ENCODE data around the gene AIP.

The AIP gene

GRCh38 chr11:67482827-67483798 lies at the start of gene AIP:
Gene AIP, plus strand, starts transcription at chr11:67483026. Its CDS starts 133 bp downstream, at chr11:67483159.
- Mint-ChIP-seq H3K27ac (peak within 1 kb of the TSS; percentile 99), H3K4me1 (ENCODE audit: low read depth) (peaks cover 56% of the 10 kb centered on the region), H3K36me3 (peaks cover 6% of the 10 kb centered on the region), H3K9me3 (ENCODE audit: low read depth) (no peaks in the 10 kb centered on the region), H3K4me3 (peak within 1 kb of the TSS; percentile 93), H3K27me3 (no peaks in the 10 kb centered on the region)

- Mint-ChIP-seq H3K4me3 (peak overlapping the region; percentile 60), H3K9me3 (ENCODE audit: low read depth) (no peaks in the 10 kb centered on the region), H3K27ac (peak overlapping the region; percentile 84), H3K36me3 (no peaks in the 10 kb centered on the region), H3K4me1 (ENCODE audit: low read depth) (peaks cover 54% of the 10 kb centered on the region), H3K27me3 (no peaks in the 10 kb centered on the region)
Observed at GRCh38 chr11:67433536-67434394, 49.1 kb upstream of the AIP start.

- no peaks in the 10 kb centered on the region for H3K9me3 Mint-ChIP-seq (ENCODE audit: low read depth)
Observed at GRCh38 chr11:67434395-67434881, 48.4 kb upstream of the AIP start.

GRCh38 chr11:67435031-67435726 lies 47.6 kb upstream of the AIP start:
- peak overlapping the region; percentile 94 for H3K4me3 Mint-ChIP-seq
- H3K9me3 Mint-ChIP-seq (ENCODE audit: low read depth) = no peaks in the 10 kb centered on the region
- H3K27me3 Mint-ChIP-seq = no peaks in the 10 kb centered on the region
- H3K36me3 Mint-ChIP-seq = no peaks in the 10 kb centered on the region
- H3K4me1 Mint-ChIP-seq (ENCODE audit: low read depth) = peaks cover 59% of the 10 kb centered on the region
- H3K27ac Mint-ChIP-seq = peak overlapping the region; percentile 92

More at GRCh38 chr11:67434395-67434881, 48.4 kb upstream of the AIP start:
- Mint-ChIP-seq H3K36me3 (no peaks in the 10 kb centered on the region), H3K27me3 (no peaks in the 10 kb centered on the region), H3K27ac (peak overlapping the region; percentile 84), H3K4me1 (ENCODE audit: low read depth) (peaks cover 54% of the 10 kb centered on the region), H3K4me3 (peak overlapping the region; percentile 60)

GRCh38 chr11:67435727-67436458 lies 46.9 kb upstream of the AIP start:
- Mint-ChIP-seq H3K9me3 (ENCODE audit: low read depth) (no peaks in the 10 kb centered on the region), H3K36me3 (no peaks in the 10 kb centered on the region), H3K4me1 (ENCODE audit: low read depth) (peaks cover 58% of the 10 kb centered on the region), H3K27me3 (no peaks in the 10 kb centered on the region), H3K27ac (peak overlapping the region; percentile 92), H3K4me3 (peak overlapping the region; percentile 94)

GRCh38 chr11:67436459-67437081 lies 46.3 kb upstream of the AIP start:
- Mint-ChIP-seq H3K36me3 (no peaks in the 10 kb centered on the region), H3K9me3 (ENCODE audit: low read depth) (no peaks in the 10 kb centered on the region), H3K4me3 (peak overlapping the region; percentile 94), H3K27me3 (no peaks in the 10 kb centered on the region), H3K4me1 (ENCODE audit: low read depth) (peaks cover 61% of the 10 kb centered on the region), H3K27ac (peak overlapping the region; percentile 88)

GRCh38 chr11:67437082-67437808 lies 45.6 kb upstream of the AIP start, which contains the start of gene PTPRCAP:
Gene PTPRCAP, minus strand, starts transcription at chr11:67437682. Its CDS starts 63 bp downstream, at chr11:67437619.
- Mint-ChIP-seq H3K4me1 (ENCODE audit: low read depth) (peaks cover 61% of the 10 kb centered on the region), H3K27me3 (no peaks in the 10 kb centered on the region), H3K36me3 (no peaks in the 10 kb centered on the region), H3K27ac (peak within 1 kb of the TSS; percentile 88), H3K4me3 (peak within 1 kb of the TSS; percentile 94), H3K9me3 (ENCODE audit: low read depth) (no peaks in the 10 kb centered on the region)

- Mint-ChIP-seq H3K27me3 (no peaks in the 10 kb centered on the region), H3K27ac (peak overlapping the region; percentile 86), H3K4me1 (ENCODE audit: low read depth) (peaks cover 58% of the 10 kb centered on the region), H3K9me3 (ENCODE audit: low read depth) (no peaks in the 10 kb centered on the region), H3K4me3 (peak overlapping the region; percentile 94), H3K36me3 (no peaks in the 10 kb centered on the region)
Observed at GRCh38 chr11:67437809-67438157, 45.0 kb upstream of the AIP start.

- Mint-ChIP-seq H3K9me3 (ENCODE audit: low read depth) (no peaks in the 10 kb centered on the region), H3K4me3 (peak overlapping the region; percentile 94), H3K36me3 (no peaks in the 10 kb centered on the region), H3K27ac (peak overlapping the region; percentile 86), H3K4me1 (ENCODE audit: low read depth) (peaks cover 56% of the 10 kb centered on the region), H3K27me3 (no peaks in the 10 kb centered on the region)
Observed at GRCh38 chr11:67438158-67438902, 44.5 kb upstream of the AIP start.

- Mint-ChIP-seq H3K36me3 (no peaks in the 10 kb centered on the region), H3K4me3 (peak overlapping the region; percentile 94), H3K9me3 (ENCODE audit: low read depth) (no peaks in the 10 kb centered on the region), H3K27me3 (no peaks in the 10 kb centered on the region), H3K27ac (peak overlapping the region; percentile 83), H3K4me1 (ENCODE audit: low read depth) (peaks cover 53% of the 10 kb centered on the region)
Observed at GRCh38 chr11:67439321-67440228, 43.3 kb upstream of the AIP start.

GRCh38 chr11:67440229-67441097 lies 42.4 kb upstream of the AIP start:
- H3K9me3 Mint-ChIP-seq (ENCODE audit: low read depth) = no peaks in the 10 kb centered on the region
- peak overlapping the region; percentile 94 for H3K4me3 Mint-ChIP-seq
- peak overlapping the region; percentile 83 for H3K27ac Mint-ChIP-seq
- H3K36me3 Mint-ChIP-seq = no peaks in the 10 kb centered on the region
- no peaks in the 10 kb centered on the region for H3K27me3 Mint-ChIP-seq
- peaks cover 58% of the 10 kb centered on the region for H3K4me1 Mint-ChIP-seq (ENCODE audit: low read depth)

Data from activated naive CD8-positive, alpha-beta T cell (primary cell).